OCI-LY1 (cell line): Measurements from ENCODE around the gene MRPS22.

ENCODE experiments used
- CTCF ChIP-seq: fragments of 200-600 bp; sonication (generic), shearing (Covaris generic); IDR thresholded peaks from 2 replicates; pipeline ENCODE4 v1.5.1; 2017; ENCODE audit warnings: mild to moderate bottlenecking, antibody characterized with exemption, low read length, moderate library complexity, mixed read lengths
- EZH2 ChIP-seq: fragments of 200-600 bp; sonication (generic), shearing (Covaris generic); IDR thresholded peaks from 2 replicates; pipeline ENCODE4 v1.8.0; 2017; ENCODE audit warnings: borderline replicate concordance, mixed run types, mild to moderate bottlenecking, antibody characterized with exemption, low read length, moderate library complexity, mixed read lengths

GRCh38 chr3:139355476-139355875 lies 11.7 kb downstream of the MRPS22 start:
- no peak for TF ChIP-seq CTCF
- no peak for TF ChIP-seq EZH2
